HEK293T (cell line): ENCODE results near the gene MYO16.

ENCODE experiments used
- ARNT ChIP-seq: fragments of 450-650 bp; IDR thresholded peaks from 2 replicates; pipeline ENCODE4 v1.6.1; 2017; ENCODE audit warnings: mild to moderate bottlenecking
- BHLHE40 ChIP-seq: fragments of 450-650 bp; IDR thresholded peaks from 2 replicates; pipeline ENCODE4 v1.6.1; 2016; ENCODE audit warnings: mild to moderate bottlenecking, moderate library complexity, borderline replicate concordance
- FOXA1 ChIP-seq: fragments of 450-650 bp; IDR thresholded peaks from 2 replicates; pipeline ENCODE4 v1.6.1; 2016; ENCODE audit warnings: mild to moderate bottlenecking
- FOXK2 ChIP-seq: fragments of 450-650 bp; IDR thresholded peaks from 2 replicates; pipeline ENCODE4 v1.6.1; 2016; ENCODE audit warnings: mild to moderate bottlenecking
- FOXM1 ChIP-seq: fragments of 450-650 bp; IDR thresholded peaks from 2 replicates; pipeline ENCODE4 v1.6.1; 2017; ENCODE audit warnings: mild to moderate bottlenecking, borderline replicate concordance
- NFRKB ChIP-seq: fragments of 450-650 bp; IDR thresholded peaks from 2 replicates; pipeline ENCODE4 v1.6.1; 2016; ENCODE audit warnings: mild to moderate bottlenecking, moderate library complexity
- ZNF384 ChIP-seq: fragments of 450-650 bp; IDR thresholded peaks from 2 replicates; pipeline ENCODE4 v1.6.1; 2016
- TF ChIP-seq, protein P1 (sequence below): fragments of 450-650 bp; IDR thresholded peaks from 2 replicates; pipeline ENCODE4 v1.6.1; 2016

- TF ChIP-seq ZNF384 (no peak), BHLHE40 (no peak), FOXM1 (no peak), FOXA1 (no peak), FOXK2 (no peak), ARNT (no peak), NFRKB (no peak)
- TF ChIP-seq, protein P1, sequence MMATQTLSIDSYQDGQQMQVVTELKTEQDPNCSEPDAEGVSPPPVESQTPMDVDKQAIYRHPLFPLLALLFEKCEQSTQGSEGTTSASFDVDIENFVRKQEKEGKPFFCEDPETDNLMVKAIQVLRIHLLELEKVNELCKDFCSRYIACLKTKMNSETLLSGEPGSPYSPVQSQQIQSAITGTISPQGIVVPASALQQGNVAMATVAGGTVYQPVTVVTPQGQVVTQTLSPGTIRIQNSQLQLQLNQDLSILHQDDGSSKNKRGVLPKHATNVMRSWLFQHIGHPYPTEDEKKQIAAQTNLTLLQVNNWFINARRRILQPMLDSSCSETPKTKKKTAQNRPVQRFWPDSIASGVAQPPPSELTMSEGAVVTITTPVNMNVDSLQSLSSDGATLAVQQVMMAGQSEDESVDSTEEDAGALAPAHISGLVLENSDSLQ, result no peak
Measured at GRCh38 chr13:108985166-108985565, 355.8 kb downstream of the MYO16 start.
